ENCODE measurements around the gene SEMA4G. TPM values are rescaled to one million over a fixed set of nuclear protein-coding genes. Genes with fewer than 3 reads are reported as not detected.

The SEMA4G gene
- total and polyA plus RNA-seq, 2 of the 13 experiments (the other 11 are each of a cell fraction or from before 2014, with no cell fraction given), result 46.2 to 207 TPM

GRCh38 chr10:101006593-101007098 is 37.3 kb downstream of the SEMA4G start (continued):
- no peak for TF ChIP-seq ZNF275 (CRISPR knock-in tag; IDR thresholded peaks at IDR 0.05; ENCODE audit: borderline replicate concordance)
- TF ChIP-seq HES4 (CRISPR knock-in tag; IDR thresholded peaks at IDR 0.05; ENCODE audit: borderline replicate concordance), result no peak

GRCh38 chr10:101007099-101007711 is 37.9 kb downstream of the SEMA4G start:
- no peak for ATAC-seq
- intact Hi-C loops (cut with micrococcal nuclease; ENCODE audit: unreplicated experiment), result no loop called here
- DNase-seq (ENCODE audit: low spot score), result no peak
- TF ChIP-seq NRL (CRISPR knock-in tag; IDR thresholded peaks at IDR 0.05; ENCODE audit: borderline replicate concordance), result no peak
- TF ChIP-seq RNF2 (conservative IDR thresholded peaks at IDR 0.05; ENCODE audit: low read depth), result no peak
- TF ChIP-seq MIER3 (CRISPR knock-in tag; IDR thresholded peaks at IDR 0.05; ENCODE audit: borderline replicate concordance), result no peak
- no peak for TF ChIP-seq ZNF136 (CRISPR knock-in tag; IDR thresholded peaks at IDR 0.05; ENCODE audit: low read depth)
- TF ChIP-seq POLR2G (IDR thresholded peaks at IDR 0.05; ENCODE audit: low read depth, low read length), result peak; percentile 6; the same call in 1 of the 2 replicates
- TF ChIP-seq POLR2AphosphoS5 (IDR thresholded peaks at IDR 0.05; ENCODE audit: low read depth, low read length), result peak; percentile 11; the same call in 1 of the 2 replicates
- TF ChIP-seq SIX4 (CRISPR knock-in tag; IDR thresholded peaks at IDR 0.05), result no peak
- TF ChIP-seq FOXA1 (IDR thresholded peaks at IDR 0.05), result no peak
- TF ChIP-seq FOXA1 (CRISPR knock-in tag; IDR thresholded peaks at IDR 0.05), result no peak
- TF ChIP-seq NCOR1 (IDR thresholded peaks at IDR 0.05; ENCODE audit: borderline replicate concordance, low read length), result no peak
- peak; percentile 64 for TF ChIP-seq AGO2 (optimal IDR thresholded peaks at IDR 0.05; ENCODE audit: low read depth, low read length)
- no peaks in the 10 kb centered on the region for H3K9me3 ChIP-seq (ENCODE audit: low read length)
- H3K36me3 ChIP-seq (replicated peaks in 1 of 2; ENCODE audit: control insufficient read depth in 1 of 2, insufficient read depth in 2 of 2, low read length in 2 of 2), result peaks cover 17 to 42% of the 10 kb centered on the region in 2 experiments; a peak in 4 of 5 replicates
- peaks cover 53% of the 10 kb centered on the region for H3K4me1 ChIP-seq (ENCODE audit: insufficient read depth, low read length)
- POLR2A ChIA-PET, result interaction anchor here (0.9 to 7.1 kb wide), 3 partner anchors 8 to 37 kb away, joined by 3 to 124 read pairs (median 3); partner anchors contain the start of genes LZTS2, MRPL43 and TWNK
- no peaks in the 10 kb centered on the region; the same call in 1 of the 2 replicates for H4K20me1 ChIP-seq (ENCODE audit: insufficient read depth, low read length)
- H3K4me3 ChIP-seq (replicated peaks in 1 of 3; ENCODE audit: insufficient read depth in 1 of 3, low read depth in 2 of 3, low read length in 3 of 3), result no peak overlapping the region
- H3K9ac ChIP-seq (ENCODE audit: insufficient read depth, low read depth, low read length), result 0 out of 2 replicates have a peak overlapping the region, but pooled peaks have one; percentile 15
- BruUV-seq (replicated peaks), result no TSS peak
- CTCF ChIA-PET (ENCODE audit: low intra/inter-chr PET ratio, low total read pairs), result no interaction called here
- no peak for FAIRE-seq
- H2AFZ ChIP-seq (ENCODE audit: low read length), result no peak overlapping the region
- H3K27ac ChIP-seq (ENCODE audit: extremely low read length, insufficient read depth, low read length), result peak overlapping the region; percentile 36
- H3K4me2 ChIP-seq (ENCODE audit: low read depth, low read length), result no peak overlapping the region
- in situ Hi-C loops (cut with HindIII; ENCODE audit: extremely low pct_ligation_motif_present, low pct_unique_long_range_greater_than_20kb), result no loop called here
- peaks cover 2% of the 10 kb centered on the region for H3K79me2 ChIP-seq (ENCODE audit: insufficient read depth, low read length)
- 94% methylated on average over 8 of the region's 11 CpGs for WGBS (ENCODE audit: low lambda C conversion rate)
- no peaks in the 10 kb centered on the region for H3K27me3 ChIP-seq (ENCODE audit: control insufficient read depth in 1 of 2, insufficient read depth in 2 of 2, low read length in 2 of 2)
